HUES48 (cell line): ENCODE results near the gene CDCP2.
"Not testable (repeated sequence)": the region's sequence is repeated elsewhere in the genome, so short reads cannot be mapped to it uniquely, and the experiment has no call there.

Experiments
- H3K27ac ChIP-seq: one replicate; pipeline ENCODE4 v1.7.0; 2013; ENCODE audit warnings: low read depth, low read length, inconsistent platforms
- H3K27me3 ChIP-seq: 2 replicates; pipeline ENCODE4 v1.6.1; 2013; ENCODE audit warnings: mild to moderate bottlenecking, low read length; ENCODE audit not compliant: control insufficient read depth, insufficient read depth
- H3K36me3 ChIP-seq: 2 replicates; pipeline ENCODE4 v1.6.1; 2013; ENCODE audit warnings: low read length; ENCODE audit not compliant: control insufficient read depth, insufficient read depth
- H3K4me1 ChIP-seq: 2 replicates; pipeline ENCODE4 v1.6.1; 2013; ENCODE audit warnings: mild to moderate bottlenecking, low read length; ENCODE audit not compliant: control insufficient read depth, insufficient read depth
- H3K4me3 ChIP-seq: 2 replicates; pipeline ENCODE4 v1.5.1; 2013; ENCODE audit warnings: mild to moderate bottlenecking, low read depth, low read length
- H3K9ac ChIP-seq: 2 replicates; pipeline ENCODE4 v1.6.1; 2013; ENCODE audit warnings: mild to moderate bottlenecking, low read depth, low read length, moderate library complexity
- H3K9me3 ChIP-seq: 2 replicates; pipeline ENCODE4 v1.6.1; 2013; ENCODE audit warnings: low read length; ENCODE audit not compliant: control insufficient read depth, insufficient read depth

The CDCP2 gene

GRCh38 chr1:54103414-54103813 lies 49.4 kb downstream of the CDCP2 start:
- Histone ChIP-seq H3K4me1 (no peaks in the 10 kb centered on the region), H3K36me3 (no peaks in the 10 kb centered on the region), H3K27ac (no peak overlapping the region), H3K27me3 (no peaks in the 10 kb centered on the region), H3K4me3 (no peak overlapping the region), H3K9me3 (no peaks in the 10 kb centered on the region), H3K9ac (no peak overlapping the region)

GRCh38 chr1:54100500-54100899 lies 52.3 kb downstream of the CDCP2 start:
- no peak overlapping the region for H3K9ac ChIP-seq
- no peak overlapping the region for H3K4me3 ChIP-seq
- no peaks in the 10 kb centered on the region for H3K27me3 ChIP-seq
- H3K9me3 ChIP-seq = no peaks in the 10 kb centered on the region
- no peaks in the 10 kb centered on the region for H3K36me3 ChIP-seq
- no peak overlapping the region for H3K27ac ChIP-seq
- H3K4me1 ChIP-seq = no peaks in the 10 kb centered on the region

- Histone ChIP-seq H3K27ac (no peak overlapping the region), H3K4me3 (no peak overlapping the region), H3K36me3 (no peaks in the 10 kb centered on the region), H3K4me1 (no peaks in the 10 kb centered on the region), H3K27me3 (no peaks in the 10 kb centered on the region), H3K9me3 (no peaks in the 10 kb centered on the region), H3K9ac (no peak overlapping the region)
Observed at GRCh38 chr1:54099061-54099610, 53.7 kb downstream of the CDCP2 start.

GRCh38 chr1:54096877-54097240 lies 55.9 kb downstream of the CDCP2 start:
- no peaks in the 10 kb centered on the region for H3K9me3 ChIP-seq
- H3K36me3 ChIP-seq = no peaks in the 10 kb centered on the region
- H3K27ac ChIP-seq = no peak overlapping the region
- H3K27me3 ChIP-seq = no peaks in the 10 kb centered on the region
- no peak overlapping the region for H3K9ac ChIP-seq
- no peaks in the 10 kb centered on the region for H3K4me1 ChIP-seq
- no peak overlapping the region for H3K4me3 ChIP-seq

- no peaks in the 10 kb centered on the region for H3K36me3 ChIP-seq
- H3K4me1 ChIP-seq = no peaks in the 10 kb centered on the region
- no peak overlapping the region for H3K27ac ChIP-seq
- H3K9ac ChIP-seq = no peak overlapping the region
- no peaks in the 10 kb centered on the region for H3K9me3 ChIP-seq
- H3K4me3 ChIP-seq = no peak overlapping the region
- H3K27me3 ChIP-seq = no peaks in the 10 kb centered on the region
Observed at GRCh38 chr1:54096227-54096876, 56.4 kb downstream of the CDCP2 start.

- Histone ChIP-seq H3K4me1 (no peaks in the 10 kb centered on the region), H3K9me3 (no peaks in the 10 kb centered on the region), H3K27me3 (no peaks in the 10 kb centered on the region), H3K9ac (no peak overlapping the region), H3K27ac (no peak overlapping the region), H3K4me3 (no peak overlapping the region), H3K36me3 (no peaks in the 10 kb centered on the region)
Observed at GRCh38 chr1:54095546-54096226, 57.1 kb downstream of the CDCP2 start.

GRCh38 chr1:54094730-54095105 lies 58.1 kb downstream of the CDCP2 start:
- not testable (repeated sequence) for H3K27ac ChIP-seq, H3K27me3 ChIP-seq, H3K4me3 ChIP-seq, H3K4me1 ChIP-seq, H3K9ac ChIP-seq, H3K36me3 ChIP-seq, H3K9me3 ChIP-seq

GRCh38 chr1:54094001-54094729 lies 58.6 kb downstream of the CDCP2 start:
- H3K9me3 ChIP-seq = no peaks in the 10 kb centered on the region
- H3K36me3 ChIP-seq = no peaks in the 10 kb centered on the region
- no peak overlapping the region for H3K4me3 ChIP-seq
- no peak overlapping the region for H3K27ac ChIP-seq
- H3K9ac ChIP-seq = no peak overlapping the region
- no peaks in the 10 kb centered on the region for H3K4me1 ChIP-seq
- no peaks in the 10 kb centered on the region for H3K27me3 ChIP-seq

- no peak overlapping the region for H3K4me3 ChIP-seq
- H3K36me3 ChIP-seq = no peaks in the 10 kb centered on the region
- H3K27me3 ChIP-seq = no peaks in the 10 kb centered on the region
- H3K9me3 ChIP-seq = no peaks in the 10 kb centered on the region
- H3K4me1 ChIP-seq = no peaks in the 10 kb centered on the region
- H3K27ac ChIP-seq = no peak overlapping the region
- no peak overlapping the region for H3K9ac ChIP-seq
Observed at GRCh38 chr1:54091666-54092065, 61.1 kb downstream of the CDCP2 start.

- H3K36me3 ChIP-seq = no peaks in the 10 kb centered on the region
- no peaks in the 10 kb centered on the region for H3K27me3 ChIP-seq
- no peaks in the 10 kb centered on the region for H3K9me3 ChIP-seq
- H3K9ac ChIP-seq = no peak overlapping the region
- H3K4me3 ChIP-seq = no peak overlapping the region
- H3K4me1 ChIP-seq = peaks cover 6% of the 10 kb centered on the region; the same call in 1 of the 2 replicates
- no peak overlapping the region for H3K27ac ChIP-seq
Observed at GRCh38 chr1:54088385-54088784, 64.4 kb downstream of the CDCP2 start.

GRCh38 chr1:54086754-54087153 lies 66.0 kb downstream of the CDCP2 start:
- no peak overlapping the region for H3K4me3 ChIP-seq

More at GRCh38 chr1:54086754-54087153, 66.0 kb downstream of the CDCP2 start:
- H3K9me3 ChIP-seq = no peaks in the 10 kb centered on the region
- H3K9ac ChIP-seq = no peak overlapping the region
- no peaks in the 10 kb centered on the region for H3K36me3 ChIP-seq
- H3K27me3 ChIP-seq = no peaks in the 10 kb centered on the region
- H3K27ac ChIP-seq = no peak overlapping the region
- peaks cover 6% of the 10 kb centered on the region; the same call in 1 of the 2 replicates for H3K4me1 ChIP-seq
